ENCODE results near the gene SH3BP4.
"Not testable (repeated sequence)": the region's sequence is repeated elsewhere in the genome, so short reads cannot be mapped to it uniquely, and the experiment has no call there.

SH3BP4 gene

GRCh38 chr2:235020141-235020540 is 68.3 kb downstream of the SH3BP4 start:
- DNase-seq (ENCODE audit: low spot score), result not testable (repeated sequence)

- peak; percentile 95 for DNase-seq (ENCODE audit: low spot score)
Observed at GRCh38 chr2:235021752-235022151, 69.9 kb downstream of the SH3BP4 start.

GRCh38 chr2:235024191-235024860 is 72.5 kb downstream of the SH3BP4 start:
- peak; percentile 72 for DNase-seq (ENCODE audit: low spot score)

- no peak for DNase-seq (ENCODE audit: low spot score)
Observed at GRCh38 chr2:235024931-235025773, 73.3 kb downstream of the SH3BP4 start.

- DNase-seq (ENCODE audit: low spot score), result peak; percentile 94
Observed at GRCh38 chr2:235025800-235026536, 74.2 kb downstream of the SH3BP4 start.

GRCh38 chr2:235026649-235027557 is 75.1 kb downstream of the SH3BP4 start:
- DNase-seq (ENCODE audit: low spot score), result peak; percentile 86

GRCh38 chr2:235027558-235028214 is 75.9 kb downstream of the SH3BP4 start:
- peak; percentile 41 for DNase-seq (ENCODE audit: low spot score)

GRCh38 chr2:235028646-235029045 is 76.8 kb downstream of the SH3BP4 start:
- DNase-seq (ENCODE audit: low spot score), result no peak

- DNase-seq (ENCODE audit: low spot score), result no peak
Observed at GRCh38 chr2:235029054-235029453, 77.2 kb downstream of the SH3BP4 start.

- no peak for DNase-seq (ENCODE audit: low spot score)
Observed at GRCh38 chr2:235030126-235030525, 78.3 kb downstream of the SH3BP4 start.

- DNase-seq (ENCODE audit: low spot score), result no peak
Observed at GRCh38 chr2:235030936-235031335, 79.1 kb downstream of the SH3BP4 start.

- no peak for DNase-seq (ENCODE audit: low spot score)
Observed at GRCh38 chr2:235031686-235032373, 80.0 kb downstream of the SH3BP4 start.

- DNase-seq (ENCODE audit: low spot score), result no peak
Observed at GRCh38 chr2:235032466-235032865, 80.6 kb downstream of the SH3BP4 start.

- no peak for DNase-seq (ENCODE audit: low spot score)
Observed at GRCh38 chr2:235032949-235033348, 81.1 kb downstream of the SH3BP4 start.

GRCh38 chr2:235034265-235035118 is 82.7 kb downstream of the SH3BP4 start:
- DNase-seq (ENCODE audit: low spot score), result no peak

GRCh38 chr2:235037604-235038166 is 85.9 kb downstream of the SH3BP4 start:
- DNase-seq (ENCODE audit: low spot score), result no peak

GRCh38 chr2:235041221-235041917 is 89.6 kb downstream of the SH3BP4 start:
- no peak for DNase-seq (ENCODE audit: low spot score)

- DNase-seq (ENCODE audit: low spot score), result no peak
Observed at GRCh38 chr2:235041918-235042575, 90.2 kb downstream of the SH3BP4 start.

All from kidney tubule cell (primary cell).